GM15510 (cell line): ENCODE data around the gene MYL7.

Experiments used
- POLR2A ChIP-seq: IDR thresholded peaks from 3 replicates; pipeline ENCODE4 v1.6.1; 2011; ENCODE audit warnings: borderline replicate concordance; ENCODE audit not compliant: insufficient read length; ENCODE audit errors: extremely low read depth

MYL7 gene

GRCh38 chr7:44116087-44116788 is 24.9 kb downstream of the MYL7 start:
- TF ChIP-seq POLR2A = no peak

- TF ChIP-seq POLR2A = no peak
These were observed 26.4 kb downstream of the MYL7 start for GRCh38 chr7:44114586-44115310.

- TF ChIP-seq POLR2A = no peak
These were observed 27.3 kb downstream of the MYL7 start for GRCh38 chr7:44113764-44114354.

- TF ChIP-seq POLR2A = no peak
These were observed 28.0 kb downstream of the MYL7 start for GRCh38 chr7:44112997-44113763.

GRCh38 chr7:44112231-44112996 is 28.7 kb downstream of the MYL7 start:
- no peak for TF ChIP-seq POLR2A

GRCh38 chr7:44111761-44112160 is 29.4 kb downstream of the MYL7 start:
- TF ChIP-seq POLR2A = no peak

GRCh38 chr7:44110719-44111635 is 30.2 kb downstream of the MYL7 start:
- TF ChIP-seq POLR2A = no peak

GRCh38 chr7:44109991-44110390 is 31.1 kb downstream of the MYL7 start:
- TF ChIP-seq POLR2A = no peak

- TF ChIP-seq POLR2A = no peak
These were observed 32.1 kb downstream of the MYL7 start for GRCh38 chr7:44108768-44109750.

- no peak for TF ChIP-seq POLR2A
These were observed 33.0 kb downstream of the MYL7 start for GRCh38 chr7:44107961-44108767.
